ENCODE data around the gene OR2A5.

GRCh38 chr7:144020340-144020739, 28.4 kb upstream of the OR2A5 start:
- no peak for TF ChIP-seq YY1 (IDR thresholded peaks at IDR 0.05; ENCODE audit: insufficient read depth, insufficient read length)
- no peak for TF ChIP-seq ZNF274 (IDR thresholded peaks at IDR 0.05; ENCODE audit: low read depth, low read length)
- TF ChIP-seq SUZ12 (IDR thresholded peaks at IDR 0.05; ENCODE audit: extremely low read depth, insufficient read depth, insufficient read length), result no peak
